Pancreas (tissue), 10 donors: Measurements from ENCODE around the gene JAKMIP1. TPM values are rescaled to one million over a fixed set of nuclear protein-coding genes. Genes with fewer than 3 reads are reported as not detected.

Source experiments
- ATAC-seq, 4 donors: fragments of 200-7000 bp; cut with Tn5 transposase; one replicate each; pipeline versions ENCODE4 v1.8.0 to v1.9.1; 2020; ENCODE audit warnings: mild to moderate bottlenecking in 4 of 4, moderate library complexity in 4 of 4
- DNase-seq, 6 donors: peaks; one replicate each; pipeline ENCODE4 v3.0.0-alpha.2; 2020
- FAIRE-seq: peaks from 2 replicates; lab custom pipeline; 2012; peaks lifted over from hg19 to GRCh38; lab: Jason Lieb, UNC
- H3K27ac ChIP-seq, 4 donors: fragments of 200-600 bp; sonication (generic); 1 replicate in 3 of 4; 2 replicates in 1 of 4; pipeline versions ENCODE4 v1.5.0 to v1.8.0; 2020
- H3K27me3 ChIP-seq, 4 donors: fragments of 200-600 bp; one replicate each; pipeline ENCODE4 v1.8.0; 2021
- H3K36me3 ChIP-seq, 3 donors: fragments of 200-600 bp; sonication (generic) in 1 of 3; one replicate each; pipeline versions ENCODE4 v1.5.0 to v1.8.0; 2020 to 2021
- H3K4me1 ChIP-seq, 3 donors: fragments of 200-600 bp; one replicate each; pipeline ENCODE4 v1.8.0; 2021
- H3K4me3 ChIP-seq, 4 donors: fragments of 200-600 bp; sonication (generic) in 2 of 4; one replicate each; pipeline versions ENCODE4 v1.5.0 to v1.8.0; 2020 to 2021
- H3K9me3 ChIP-seq, 4 donors: fragments of 200-600 bp; one replicate each; pipeline ENCODE4 v1.8.0; 2021
- CTCF ChIP-seq, 4 donors: fragments of 200-600 bp; sonication (generic) in 3 of 4; IDR thresholded peaks; one replicate each; pipeline versions ENCODE4 v1.5.0 to v1.8.0; 2021; ENCODE audit warnings: antibody characterized with exemption in 4 of 4
- WGBS, 2 donors: extraction: QIAGEN DNeasy Blood & Tissue Kit; methylation state at CpG; one replicate each; pipeline ENCODE4 v1.1.7; 2013; 5-methylcytosine and 5-hydroxymethylcytosine counted together
- intact Hi-C, 3 donors: fragments of 100-400 bp; cut with DNase I; formaldehyde crosslinking; loops; one replicate each; pipeline versions ENCODE4 v1.11.1 to v1.14.2; 2022
- polyA plus RNA-seq, 2 donors: library from polyadenylated mRNA; stranded (reverse); fragments of 200-250 nt; gene quantifications; one replicate each; pipeline ENCODE4 v1.2.3, GENCODE V29; 2013
- total RNA-seq, 6 donors: library from RNA; stranded (reverse); fragmentation: NEBNext Ultra II Directional in 4 of 6; extraction: Animal tissue kit (Norgen Biotek cat#: 25700) in 4 of 6; gene quantifications; one replicate each; pipeline versions ENCODE4 v1.2.1 to v1.2.4, GENCODE V29; 2021 to 2023
- donor health status: healthy with polysubstance abuse.
- donor health status: DM: no; HTN: no; CAD: no; lungs with moderate emphysema.
- donor health status: DM: no; HTN: no; CAD: no.
- donor health status: control.
- donor health status: control.
- donor health status: Bipolar disorder and iron deficiency.
- donor health status: DM: yes; HTN: yes; CAD: no.
- donor health status: DM: no; HTN: no; CAD: no.
- donor health status: DM: no; HTN: no; CAD: no.
- donor health status: DM: yes; HTN: yes; CAD: no.

JAKMIP1 gene
- total and polyA plus RNA-seq, 8 donors, result 0.16 to 4.3 (median 0.59) TPM

GRCh38 chr4:6242271-6243029 is 42.1 kb upstream of the JAKMIP1 start:
- FAIRE-seq, result no peak
- Histone ChIP-seq H3K4me1 (no peaks in the 10 kb centered on the region), H3K4me3 (no peak overlapping the region), H3K36me3 (no peaks in the 10 kb centered on the region), H3K27ac (no peak overlapping the region), H3K27me3 (peaks cover 0 to 18% (median 0%) of the 10 kb centered on the region in 4 donors), H3K9me3 (no peaks in the 10 kb centered on the region)
- intact Hi-C loops, result loop anchor here in 2 of 3 donors (10.0 kb wide), 2 partner anchors 302 to 312 kb away; no protein-coding TSS in a partner anchor
- WGBS, 2 donors, result 58 to 71% methylated on average over 12 of the region's 12 CpGs
- peak in 1 of 6 donors; percentile 19 for DNase-seq
- no peak for ATAC-seq
- no peak for TF ChIP-seq CTCF (IDR thresholded peaks at IDR 0.05)

- Histone ChIP-seq H3K27me3 (peaks cover 0 to 11% (median 0%) of the 10 kb centered on the region in 4 donors), H3K4me3 (no peak overlapping the region), H3K4me1 (no peaks in the 10 kb centered on the region), H3K9me3 (no peaks in the 10 kb centered on the region), H3K36me3 (no peaks in the 10 kb centered on the region), H3K27ac (no peak overlapping the region)
- ATAC-seq (no peak), FAIRE-seq (no peak), DNase-seq (peak in 1 of 6 donors; percentile 35)
- 66 to 78% methylated on average over 16 of the region's 16 CpGs for WGBS, 2 donors
- intact Hi-C loops, result loop anchor here in 2 of 3 donors (10.0 kb wide), 2 partner anchors 304 to 314 kb away; no protein-coding TSS in a partner anchor
- TF ChIP-seq CTCF (IDR thresholded peaks at IDR 0.05), result no peak
Observed at GRCh38 chr4:6241062-6241845, 40.9 kb upstream of the JAKMIP1 start.

- H3K27me3 ChIP-seq, result peaks cover 0 to under 1% (median 0%) of the 10 kb centered on the region in 4 donors
- TF ChIP-seq CTCF (IDR thresholded peaks at IDR 0.05), result no peak
- DNase-seq, result peak in 2 of 6 donors; percentile 35 to 37
Observed at GRCh38 chr4:6239968-6240367, 39.6 kb upstream of the JAKMIP1 start.

GRCh38 chr4:6239486-6239885 is 39.1 kb upstream of the JAKMIP1 start:
- ATAC-seq, result no peak
- H3K9me3 ChIP-seq, result no peaks in the 10 kb centered on the region
- H3K36me3 ChIP-seq, result no peaks in the 10 kb centered on the region
- H3K4me1 ChIP-seq, result no peaks in the 10 kb centered on the region
- FAIRE-seq, result no peak
- 57 to 61% methylated on average over 8 of the region's 8 CpGs for WGBS, 2 donors
- intact Hi-C loops, result no loop called here
- DNase-seq, result peak in 1 of 6 donors; percentile 38
- no peak overlapping the region for H3K4me3 ChIP-seq
- no peaks in the 10 kb centered on the region for H3K27me3 ChIP-seq
- no peak overlapping the region for H3K27ac ChIP-seq
- no peak for TF ChIP-seq CTCF (IDR thresholded peaks at IDR 0.05)

More at GRCh38 chr4:6239968-6240367, 39.6 kb upstream of the JAKMIP1 start:
- Histone ChIP-seq H3K9me3 (no peaks in the 10 kb centered on the region), H3K4me1 (no peaks in the 10 kb centered on the region), H3K36me3 (no peaks in the 10 kb centered on the region), H3K4me3 (no peak overlapping the region), H3K27ac (no peak overlapping the region)
- WGBS, 2 donors, result 54 to 65% methylated on average over 11 of the region's 11 CpGs
- no peak for ATAC-seq
- intact Hi-C loops, result loop anchor here in 2 of 3 donors (10.0 kb wide), 2 partner anchors 305 to 315 kb away; no protein-coding TSS in a partner anchor
- no peak for FAIRE-seq
